H1 (cell line): ENCODE data around the gene PDE2A. TPM values are rescaled to one million over a fixed set of nuclear protein-coding genes. Genes with fewer than 3 reads are reported as not detected.

Source experiments
- HDAC6 ChIP-seq: IDR thresholded peaks from one replicate; pipeline ENCODE4 v1.7.1; 2012; ENCODE audit warnings: low read depth, mild to moderate bottlenecking, inconsistent platforms, low read length, moderate library complexity
- KDM4A ChIP-seq: IDR thresholded peaks from one replicate; pipeline ENCODE4 v1.7.1; 2012; ENCODE audit warnings: low read depth, mild to moderate bottlenecking, moderate library complexity, low read length, inconsistent platforms; ENCODE audit not compliant: severe bottlenecking
- POLR2AphosphoS5 ChIP-seq: IDR thresholded peaks from 2 replicates; pipeline ENCODE4 v1.6.1; 2011; ENCODE audit warnings: low read depth, low read length
- RBBP5 ChIP-seq: IDR thresholded peaks from 2 replicates; pipeline ENCODE4 v1.7.1; 2012; ENCODE audit warnings: low read depth, mild to moderate bottlenecking, inconsistent platforms, low read length, moderate library complexity, borderline replicate concordance
- RXRA ChIP-seq: IDR thresholded peaks from 2 replicates; pipeline ENCODE4 v1.6.1; 2011; ENCODE audit warnings: low read depth, mild to moderate bottlenecking, low read length, moderate library complexity; ENCODE audit not compliant: insufficient read depth
- TEAD4 ChIP-seq: IDR thresholded peaks from 2 replicates; pipeline ENCODE4 v1.6.1; 2012; ENCODE audit warnings: low read depth, low read length, inconsistent platforms, mixed read lengths
- polyA plus RNA-seq, 7 experiments: library from polyadenylated mRNA; depleted of rRNA in 3 of 7; stranded (reverse) in 5 of 7; unstranded in 2 of 7; fragments of >200 nt in 5 of 7; fragments of 200-250 nt in 2 of 7; gene quantifications; 1 replicate in 5 of 7; 2 replicates in 1 of 7; 4 replicates in 1 of 7; pipeline versions ENCODE4 v1.2.1 to v1.2.3, GENCODE V29; 2011 to 2013; ENCODE audit warnings: missing spikeins in 2 of 7, mixed read lengths in 2 of 7
- total RNA-seq: library from RNA; stranded (reverse); fragmentation: NEBNext Ultra II Directional; extraction: Animal tissue kit (Norgen Biotek cat#: 25700); gene quantifications from 2 replicates; pipeline ENCODE4 v1.2.1, GENCODE V29; 2021
- TF ChIP-seq, protein P1 (sequence below): IDR thresholded peaks from 2 replicates; pipeline ENCODE4 v1.6.1; 2011; ENCODE audit warnings: low read length, improper control_type of control experiment

The PDE2A gene
- total and polyA plus RNA-seq, 2 of the 8 experiments (the other 6 are each of a cell fraction or from before 2014, with no cell fraction given) = 3.4 to 7.1 TPM

- TF ChIP-seq, protein P1, sequence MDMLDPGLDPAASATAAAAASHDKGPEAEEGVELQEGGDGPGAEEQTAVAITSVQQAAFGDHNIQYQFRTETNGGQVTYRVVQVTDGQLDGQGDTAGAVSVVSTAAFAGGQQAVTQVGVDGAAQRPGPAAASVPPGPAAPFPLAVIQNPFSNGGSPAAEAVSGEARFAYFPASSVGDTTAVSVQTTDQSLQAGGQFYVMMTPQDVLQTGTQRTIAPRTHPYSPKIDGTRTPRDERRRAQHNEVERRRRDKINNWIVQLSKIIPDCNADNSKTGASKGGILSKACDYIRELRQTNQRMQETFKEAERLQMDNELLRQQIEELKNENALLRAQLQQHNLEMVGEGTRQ = no peak
- TF ChIP-seq RXRA (no peak), RBBP5 (no peak), POLR2AphosphoS5 (no peak), KDM4A (no peak), TEAD4 (no peak), HDAC6 (no peak)
- TF ChIP-seq, all 59 proteins: peak for 0
Observed at GRCh38 chr11:72613977-72614376, 60.2 kb downstream of the PDE2A start (continued).
